ENCODE measurements around the gene SIRPG.

SIRPG gene

DNA sequence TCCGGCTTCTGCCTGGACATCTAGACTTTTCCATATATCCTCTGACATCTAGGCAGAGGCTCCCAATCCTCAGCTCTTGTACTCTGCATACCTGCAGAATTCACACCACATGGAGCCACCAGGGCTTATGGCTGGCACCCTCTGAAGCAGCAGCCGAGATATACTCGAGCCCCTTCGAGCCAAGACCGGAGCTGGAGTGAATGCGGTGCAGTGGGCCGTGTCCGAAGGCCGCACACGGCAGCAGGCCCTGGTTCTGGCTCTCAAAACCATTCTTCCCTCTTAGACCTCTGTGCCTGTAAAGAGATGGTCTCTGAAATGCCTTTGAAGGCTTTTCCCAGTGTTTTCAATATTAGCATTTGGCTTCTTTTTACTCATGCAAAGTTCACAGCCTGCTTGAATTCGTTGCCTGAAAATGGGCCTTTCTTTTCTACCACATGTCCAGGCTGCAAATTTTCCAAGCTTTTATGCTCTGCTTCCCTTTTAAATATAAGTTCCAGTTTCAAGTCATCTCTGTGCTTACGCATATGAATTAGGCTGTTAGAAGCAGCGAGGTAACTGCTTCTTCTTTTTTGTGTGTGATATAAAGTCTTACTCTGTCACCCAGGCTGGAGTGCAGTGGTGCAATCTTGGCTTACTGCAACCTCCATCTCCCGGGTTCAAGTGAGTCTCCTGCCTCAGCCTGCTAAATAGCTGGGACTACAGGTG is 33.9 kb downstream of the SIRPG start (continued):
- no peak for TF ChIP-seq ZNF548 (tag by site-specific recombination; IDR thresholded peaks at IDR 0.05)
- no peak for TF ChIP-seq ZBTB20 (tag by site-specific recombination; IDR thresholded peaks at IDR 0.05)
- no peak for TF ChIP-seq ZNF324 (tag by site-specific recombination; IDR thresholded peaks at IDR 0.05)
- no peak for TF ChIP-seq ZNF473 (tag by site-specific recombination; IDR thresholded peaks at IDR 0.05)
- TF ChIP-seq MZF1 (tag by site-specific recombination; IDR thresholded peaks at IDR 0.05; ENCODE audit: borderline replicate concordance), result no peak
- TF ChIP-seq ZNF777 (tag by site-specific recombination; IDR thresholded peaks at IDR 0.05; ENCODE audit: borderline replicate concordance), result no peak
- TF ChIP-seq GLIS2 (tag by site-specific recombination; IDR thresholded peaks at IDR 0.05), result no peak
- no peak for TF ChIP-seq ZNF558 (tag by site-specific recombination; IDR thresholded peaks at IDR 0.05)
- no peak for TF ChIP-seq SCRT2 (tag by site-specific recombination; IDR thresholded peaks at IDR 0.05)

GRCh38 chr20:1622450-1622849 is 35.1 kb downstream of the SIRPG start:
- Histone ChIP-seq H3K36me3 (ENCODE audit: control insufficient read depth in 2 of 2, insufficient read depth in 1 of 2, low read length in 2 of 2) (no peaks in the 10 kb centered on the region), H3K4me1 (ENCODE audit: control insufficient read depth, insufficient read depth, low read length) (no peaks in the 10 kb centered on the region), H3K4me3 (ENCODE audit: low read depth, low read length) (no peak overlapping the region), H3K9me3 (ENCODE audit: control insufficient read depth, insufficient read depth, low read depth, low read length) (no peaks in the 10 kb centered on the region), H3K27ac (ENCODE audit: extremely low read depth, low read depth, low read length) (no peak overlapping the region)
- TF ChIP-seq ZNF600 (tag by site-specific recombination; IDR thresholded peaks at IDR 0.05) (no peak), ZBTB44 (tag by site-specific recombination; IDR thresholded peaks at IDR 0.05) (no peak), ZNF514 (tag by site-specific recombination; IDR thresholded peaks at IDR 0.05) (no peak), BCL11B (tag by site-specific recombination; IDR thresholded peaks at IDR 0.05; ENCODE audit: low read depth) (no peak)
- ChIA-PET CTCF (no interaction called here), POLR2A (no interaction called here)

DNA sequence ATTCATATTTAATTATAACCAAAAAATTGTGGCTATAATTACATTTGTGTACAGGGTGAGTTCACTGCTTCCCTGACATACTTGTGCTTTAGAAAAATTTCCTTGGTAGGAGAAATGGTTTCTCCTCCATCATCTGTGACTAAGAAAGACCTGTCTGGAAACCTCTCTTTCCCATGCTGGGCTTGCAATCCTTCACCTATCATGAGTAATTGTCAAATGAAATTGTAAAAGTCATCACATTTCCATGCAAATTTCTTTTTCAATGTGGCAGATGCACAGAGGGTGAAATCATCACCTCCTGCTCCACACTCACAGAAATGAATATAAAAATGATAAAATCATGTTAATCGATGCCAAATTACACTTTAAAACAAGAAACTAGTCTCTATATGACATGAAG is 36.3 kb downstream of the SIRPG start:
- POLR2A ChIA-PET, result no interaction called here
- TF ChIP-seq ZNF214 (tag by site-specific recombination; IDR thresholded peaks at IDR 0.05; ENCODE audit: borderline replicate concordance), result no peak
- TF ChIP-seq ZNF518A (tag by site-specific recombination; conservative IDR thresholded peaks at IDR 0.05; ENCODE audit: low read depth), result no peak
- TF ChIP-seq ZNF223 (tag by site-specific recombination; IDR thresholded peaks at IDR 0.05), result no peak
- no peak for TF ChIP-seq ZSCAN23 (tag by site-specific recombination; IDR thresholded peaks at IDR 0.05)
- TF ChIP-seq ZNF571 (tag by site-specific recombination; IDR thresholded peaks at IDR 0.05), result no peak
- no peak for TF ChIP-seq OVOL3 (tag by site-specific recombination; IDR thresholded peaks at IDR 0.05)
- no peak for TF ChIP-seq TRIM28 (IDR thresholded peaks at IDR 0.05; ENCODE audit: borderline replicate concordance, low read length)
- TF ChIP-seq ZBTB44 (tag by site-specific recombination; IDR thresholded peaks at IDR 0.05), result no peak
- TF ChIP-seq ZNF324 (tag by site-specific recombination; IDR thresholded peaks at IDR 0.05), result no peak
- TF ChIP-seq, protein P1, sequence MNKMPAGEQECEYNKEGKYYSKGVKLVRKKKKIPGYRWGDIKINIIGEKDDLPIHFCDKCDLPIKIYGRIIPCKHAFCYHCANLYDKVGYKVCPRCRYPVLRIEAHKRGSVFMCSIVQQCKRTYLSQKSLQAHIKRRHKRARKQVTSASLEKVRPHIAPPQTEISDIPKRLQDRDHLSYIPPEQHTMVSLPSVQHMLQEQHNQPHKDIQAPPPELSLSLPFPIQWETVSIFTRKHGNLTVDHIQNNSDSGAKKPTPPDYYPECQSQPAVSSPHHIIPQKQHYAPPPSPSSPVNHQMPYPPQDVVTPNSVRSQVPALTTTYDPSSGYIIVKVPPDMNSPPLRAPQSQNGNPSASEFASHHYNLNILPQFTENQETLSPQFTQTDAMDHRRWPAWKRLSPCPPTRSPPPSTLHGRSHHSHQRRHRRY (tag by site-specific recombination; IDR thresholded peaks at IDR 0.05), result no peak
- no peak for TF ChIP-seq ZEB2 (tag by site-specific recombination; IDR thresholded peaks at IDR 0.05)
- TF ChIP-seq ZBTB17 (tag by site-specific recombination; IDR thresholded peaks at IDR 0.05), result no peak
- H3K27ac ChIP-seq (ENCODE audit: extremely low read depth, low read depth, low read length), result no peak overlapping the region
- CTCF ChIA-PET, result interaction anchor here (1.2 kb wide), 1 partner anchor 40 kb away, joined by 3 read pairs; no protein-coding TSS in a partner anchor
- H3K9me3 ChIP-seq (ENCODE audit: control insufficient read depth, insufficient read depth, low read depth, low read length), result no peaks in the 10 kb centered on the region
- H3K4me3 ChIP-seq (ENCODE audit: low read depth, low read length), result no peak overlapping the region
- H3K4me1 ChIP-seq (ENCODE audit: control insufficient read depth, insufficient read depth, low read length), result no peaks in the 10 kb centered on the region
- no peaks in the 10 kb centered on the region for H3K36me3 ChIP-seq (ENCODE audit: control insufficient read depth in 2 of 2, insufficient read depth in 1 of 2, low read length in 2 of 2)
